Dermis blood vessel endothelial cell (primary cell): ENCODE results near the gene FAM83G. TPM values are rescaled to one million over a fixed set of nuclear protein-coding genes. Genes with fewer than 3 reads are reported as not detected.
"Not testable (repeated sequence)": the region's sequence is repeated elsewhere in the genome, so short reads cannot be mapped to it uniquely, and the experiment has no call there.

Source experiments
- DNase-seq: peaks from one replicate; pipeline ENCODE4 v3.0.0; 2010
- total RNA-seq: library from RNA; depleted of rRNA; stranded (reverse); fragments of >200 nt; gene quantifications from 2 replicates; pipeline ENCODE4 v1.2.3, GENCODE V29; 2014

Gene FAM83G
- total RNA-seq, 1 donor from 2014 or later: 12.9 TPM

DNA sequence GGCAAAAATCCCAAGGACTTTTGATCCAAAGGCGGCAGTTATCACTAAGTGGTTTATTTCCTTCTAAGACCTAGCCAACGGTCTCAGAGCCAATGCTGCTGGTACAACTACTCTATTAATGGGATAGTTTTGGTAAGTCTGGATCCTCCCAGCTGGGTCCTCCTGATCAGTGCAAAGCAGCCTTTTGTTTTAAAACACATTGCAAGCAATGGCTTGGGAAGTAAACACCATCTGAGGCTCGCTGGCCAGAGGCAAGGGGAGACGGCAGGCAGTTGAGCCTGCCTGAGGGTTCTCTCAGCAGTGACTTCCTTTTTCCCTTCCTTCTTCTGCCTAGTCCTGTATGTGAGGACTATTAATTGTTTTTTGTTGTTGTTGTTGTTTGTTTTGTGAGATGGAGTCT, 54.2 kb downstream of the FAM83G start:
- no peak for DNase-seq

DNA sequence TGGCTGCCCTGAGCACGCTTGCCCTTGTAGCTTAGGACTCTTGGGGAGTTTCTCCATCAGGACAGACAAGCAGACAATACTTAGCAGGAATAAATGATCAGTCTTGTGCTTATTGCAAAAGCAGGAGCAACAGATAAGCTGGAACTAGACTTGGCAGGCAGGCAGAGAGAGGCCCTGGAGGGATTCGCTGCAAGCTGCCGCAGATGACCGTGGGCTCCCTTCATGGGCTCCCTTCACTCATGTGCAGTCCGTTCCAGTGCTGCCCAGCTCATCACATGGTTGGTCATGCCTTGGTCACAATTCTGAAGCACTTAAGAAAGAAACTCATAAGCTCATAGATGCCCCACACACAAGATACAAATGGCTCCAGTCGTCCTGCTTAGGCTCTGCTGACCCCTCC, 55.0 kb downstream of the FAM83G start:
- no peak for DNase-seq

DNA sequence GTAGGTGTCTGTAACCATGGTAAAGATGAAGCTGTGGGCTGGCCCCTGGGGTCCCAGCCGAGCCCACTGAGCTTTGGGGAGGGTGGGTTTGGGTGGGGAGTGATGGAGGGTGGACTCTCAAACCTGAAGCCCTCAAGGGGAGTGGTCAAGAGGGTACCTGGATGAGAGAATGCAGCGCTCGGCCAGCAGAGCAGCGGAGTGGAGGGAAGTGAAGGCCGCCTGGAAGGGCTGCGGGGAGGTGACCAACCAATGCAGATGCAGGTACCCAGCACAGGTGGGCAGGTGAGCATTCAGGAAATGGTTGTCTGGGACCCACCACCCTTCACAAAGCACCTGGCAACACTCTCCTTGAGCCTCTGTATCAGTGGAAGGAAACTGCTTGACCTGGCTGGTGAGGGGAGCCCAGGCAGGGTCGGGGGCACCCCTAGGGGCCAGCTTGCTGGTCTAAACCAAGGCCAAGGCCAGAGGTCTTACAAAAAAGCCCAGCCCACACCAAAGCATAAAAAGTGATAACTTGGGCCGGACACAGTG, 56.0 kb downstream of the FAM83G start:
- DNase-seq: no peak

DNA sequence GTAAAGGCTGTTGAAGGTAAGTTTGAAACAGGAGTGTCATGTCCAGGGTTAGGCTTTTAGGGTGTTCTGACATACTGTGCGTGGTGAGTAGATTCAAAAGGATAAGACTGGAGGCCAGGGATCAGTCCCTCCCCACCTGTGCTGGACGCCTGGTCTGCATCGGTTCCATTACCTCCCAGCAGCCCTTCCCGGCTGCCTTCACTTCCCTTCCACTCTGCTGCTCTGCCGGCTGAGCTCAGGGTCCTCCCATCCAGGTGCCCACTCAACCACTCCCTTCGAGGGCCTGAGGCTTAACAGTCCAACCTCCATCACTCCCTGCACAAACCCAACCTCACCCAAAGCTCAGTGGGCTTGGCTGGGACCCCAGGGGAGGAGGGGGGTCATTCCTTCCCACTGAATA, 56.7 kb downstream of the FAM83G start:
- DNase-seq: no peak

DNA sequence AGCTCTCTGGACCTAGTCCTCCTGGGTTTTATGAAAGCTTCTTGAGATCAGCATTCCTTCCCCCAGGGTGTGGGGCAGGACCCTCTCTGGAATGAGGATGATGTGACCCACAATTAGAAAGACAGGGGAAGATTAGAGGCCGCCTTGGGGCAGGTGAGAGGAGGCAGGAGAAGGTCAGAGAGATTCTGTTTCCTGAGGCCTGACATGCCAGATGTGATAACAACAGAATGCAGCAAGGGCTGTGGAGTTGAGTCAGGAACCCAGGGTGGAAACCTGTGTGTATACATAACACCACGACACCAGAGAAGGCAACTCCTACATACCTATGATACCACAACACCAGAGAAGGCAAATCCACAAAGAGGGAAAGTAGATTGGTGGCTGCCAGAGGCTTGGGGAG, 58.0 kb downstream of the FAM83G start:
- DNase-seq: no peak

DNA sequence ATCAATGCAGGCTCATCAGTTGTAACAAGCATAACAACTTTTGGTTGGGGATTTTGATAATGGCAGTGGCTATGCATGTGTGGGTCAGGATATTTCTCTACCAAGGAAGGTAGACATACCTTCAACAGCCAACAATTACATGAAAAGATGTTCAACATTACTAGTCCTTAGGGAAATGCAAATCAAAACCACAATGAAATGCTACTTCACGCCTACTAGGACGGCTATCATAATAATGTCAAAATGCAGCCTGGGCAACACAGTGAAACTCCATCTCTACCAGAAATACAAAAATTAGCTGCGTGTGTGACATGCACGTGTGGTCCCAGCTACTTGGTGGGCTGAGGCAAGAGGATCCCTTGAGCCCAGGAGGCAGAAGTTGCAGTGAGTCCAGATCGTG, 59.9 kb downstream of the FAM83G start:
- no peak for DNase-seq

DNA sequence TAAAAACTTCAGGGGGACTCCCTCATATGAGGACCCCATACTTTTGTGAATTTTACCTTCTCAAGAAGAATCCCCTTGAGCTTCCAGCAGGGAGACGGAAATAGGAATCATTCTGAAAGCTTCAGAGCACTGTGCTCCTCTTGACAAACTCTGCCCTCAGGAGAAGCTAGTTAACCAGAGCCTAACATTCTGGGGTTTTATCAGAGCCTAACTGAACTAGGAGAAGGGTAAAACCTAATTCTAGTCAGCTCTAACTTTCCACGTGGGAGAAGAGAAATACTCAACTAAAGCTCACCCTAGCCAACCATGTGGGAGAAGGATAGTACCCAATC, 65.9 kb downstream of the FAM83G start:
- no peak for DNase-seq

DNA sequence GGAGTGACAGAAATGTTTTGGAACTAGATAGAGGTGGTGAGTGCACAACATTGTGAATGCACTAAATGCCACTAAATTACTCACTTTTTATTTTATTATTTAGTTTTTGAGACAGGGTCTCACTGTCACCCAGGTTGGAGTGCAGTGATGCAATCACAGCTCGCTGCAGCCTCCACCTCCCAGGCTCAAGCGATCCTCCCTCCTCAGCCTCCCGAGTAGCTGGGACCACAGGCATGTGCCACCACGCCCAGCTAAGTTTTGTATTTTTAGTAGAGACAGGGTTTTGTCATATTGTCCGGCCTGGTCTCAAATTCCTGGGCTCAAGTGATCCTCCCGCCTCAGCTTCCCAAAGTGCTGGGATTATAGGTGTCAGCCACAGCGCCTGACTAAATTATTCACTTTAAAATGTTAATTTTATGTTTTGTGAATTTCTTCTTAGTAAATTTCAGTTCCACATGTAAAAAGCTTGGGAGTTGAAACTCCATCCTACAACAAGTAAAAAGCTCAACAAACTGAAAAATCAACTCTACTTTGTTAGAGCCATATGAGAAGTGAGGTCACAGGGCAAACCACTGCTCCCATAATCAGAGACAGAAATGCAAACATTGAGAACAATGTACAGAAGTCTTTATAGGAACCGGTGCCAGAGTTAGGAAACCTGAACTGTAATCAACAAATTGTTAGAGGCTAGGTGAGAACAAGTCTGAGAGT, 66.4 kb downstream of the FAM83G start:
- DNase-seq: no peak

DNA sequence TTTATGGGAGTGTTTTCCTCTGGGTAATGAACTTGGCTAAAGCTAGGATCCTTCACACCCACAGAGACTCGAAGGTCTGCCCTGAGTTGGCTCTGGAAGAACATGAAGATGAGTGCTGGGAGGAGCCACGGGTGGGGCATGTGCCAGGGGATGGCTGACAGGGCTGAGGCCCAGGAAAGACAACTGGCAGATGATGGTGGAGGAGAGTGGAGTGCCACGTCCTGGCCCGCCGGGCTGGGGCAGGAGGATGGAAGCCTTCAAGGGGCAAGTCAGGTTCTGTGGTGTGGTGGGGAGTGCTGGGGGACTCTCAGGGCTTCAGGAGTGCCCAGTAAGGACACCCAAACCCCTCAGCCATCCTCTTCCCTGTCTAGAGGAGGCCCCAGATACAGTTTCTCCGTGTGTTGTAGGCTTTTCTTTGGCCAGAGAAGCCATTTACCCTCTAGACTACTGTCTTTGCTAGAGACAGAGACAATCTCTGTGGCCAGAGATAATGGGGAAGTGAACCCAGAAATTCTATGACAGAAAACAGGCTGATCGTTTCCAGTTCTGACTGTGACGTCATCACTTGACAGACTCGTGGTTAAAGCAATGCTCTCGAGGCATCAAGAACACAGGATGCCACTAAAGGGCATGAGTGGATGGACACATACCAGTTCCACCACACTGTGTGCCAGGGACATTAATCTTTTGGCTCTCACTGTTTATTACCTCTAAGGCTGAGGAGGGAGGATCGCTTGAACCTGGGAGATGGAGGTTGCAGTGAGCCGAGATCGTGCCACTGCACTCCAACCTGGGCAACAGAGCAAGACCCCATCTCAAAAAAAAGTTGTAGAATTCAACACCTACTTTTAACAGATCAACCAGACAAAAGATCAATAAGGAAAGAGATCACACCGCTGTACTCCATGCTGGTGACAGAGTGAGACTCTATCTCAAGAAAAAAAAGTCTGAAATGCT, 71.2 kb downstream of the FAM83G start:
- DNase-seq: no peak

DNA sequence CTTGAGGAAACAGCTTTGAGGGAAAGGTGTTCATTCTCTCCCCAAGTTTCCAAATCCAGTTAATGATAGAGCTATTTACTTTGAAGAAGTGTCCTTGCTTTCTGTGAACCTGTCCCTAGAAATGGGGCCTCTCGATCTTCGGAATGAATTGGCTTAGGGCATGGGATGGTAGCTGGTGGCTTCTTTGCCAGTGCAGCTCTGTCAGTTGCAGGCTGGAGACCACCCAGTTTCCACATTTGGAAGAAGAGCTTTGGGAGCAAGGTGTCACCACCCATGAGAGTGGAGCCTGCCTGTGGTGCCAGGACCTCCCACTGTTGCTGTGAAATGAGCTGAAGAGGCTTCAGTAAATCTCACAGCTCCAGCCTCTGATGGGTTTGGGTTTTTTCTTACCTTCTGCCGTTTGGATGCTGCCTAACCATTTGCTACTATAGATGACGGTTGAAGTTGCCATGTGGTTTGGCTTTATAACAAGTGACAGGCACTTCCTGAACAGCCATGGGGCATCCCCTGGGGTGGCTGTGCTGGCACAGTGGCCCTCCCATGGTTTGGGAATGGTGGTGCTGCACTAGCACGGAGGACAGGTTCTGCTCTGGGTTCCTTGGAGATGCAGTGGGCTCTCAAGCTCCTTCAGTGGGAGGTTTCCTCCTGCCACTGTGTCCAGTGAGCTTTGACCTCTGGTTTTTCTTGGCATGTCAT, 72.1 kb downstream of the FAM83G start:
- no peak for DNase-seq

DNA sequence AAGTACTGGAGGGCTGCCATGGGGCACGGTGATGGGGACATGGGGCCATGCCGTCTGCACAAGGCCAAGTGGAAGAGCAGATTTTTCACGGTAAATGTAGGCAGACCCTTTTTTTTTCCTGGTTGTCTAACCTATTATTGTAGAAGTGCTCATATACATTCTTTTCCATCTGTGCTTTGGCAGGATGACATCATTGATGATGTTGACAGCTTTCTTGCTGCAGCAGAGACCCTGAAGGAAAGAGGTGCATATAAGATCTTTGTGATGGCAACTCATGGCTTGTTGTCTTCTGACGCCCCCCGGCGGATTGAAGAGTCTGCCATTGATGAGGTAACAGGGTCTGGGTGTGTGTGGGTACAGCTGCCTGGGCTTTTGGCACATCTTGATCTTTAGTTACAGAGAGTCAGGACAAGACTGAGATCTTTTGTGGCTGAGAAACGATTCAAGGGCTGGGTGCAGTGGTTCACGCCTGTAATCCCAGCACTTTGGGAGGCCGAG, 75.9 kb downstream of the FAM83G start:
- no peak for DNase-seq

DNA sequence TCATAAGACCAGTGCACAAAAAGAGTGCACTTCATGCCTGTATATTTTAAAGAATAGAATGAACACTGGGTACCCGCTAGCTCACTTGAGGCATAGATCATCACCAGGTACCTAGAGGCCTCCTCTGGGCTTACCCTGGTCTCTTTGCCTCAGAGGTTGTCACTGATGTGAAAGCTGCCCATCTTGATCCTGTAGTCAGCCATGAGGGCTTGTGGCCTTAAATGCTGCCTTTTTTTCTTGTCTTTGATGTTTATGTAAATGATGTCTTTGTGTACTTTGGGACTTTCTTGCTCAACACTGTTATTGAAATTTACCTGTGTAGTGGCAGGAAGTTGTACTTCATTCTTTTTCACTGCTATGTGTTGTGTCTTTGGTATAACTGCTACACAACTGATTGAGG, 79.4 kb downstream of the FAM83G start:
- DNase-seq: no peak

DNA sequence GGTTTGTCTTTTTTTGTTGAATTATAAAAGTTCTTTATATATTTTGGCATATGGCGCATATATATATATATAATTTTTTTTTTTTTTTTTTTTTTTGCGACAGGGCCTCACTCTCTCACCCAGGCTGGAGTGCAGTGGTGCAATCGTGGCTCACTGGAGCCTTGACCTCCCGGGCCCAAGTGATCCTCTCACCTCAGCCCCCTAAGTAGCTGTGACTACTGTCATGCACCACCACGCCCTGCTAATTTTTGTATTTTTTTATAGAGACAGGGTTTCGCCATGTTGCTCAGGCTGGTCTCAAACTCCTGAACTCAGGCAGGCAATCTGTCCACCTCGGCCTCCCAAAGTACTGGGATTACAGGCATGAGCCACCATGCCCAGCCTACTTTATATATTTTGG, 82.0 kb downstream of the FAM83G start:
- not testable (repeated sequence) for DNase-seq

DNA sequence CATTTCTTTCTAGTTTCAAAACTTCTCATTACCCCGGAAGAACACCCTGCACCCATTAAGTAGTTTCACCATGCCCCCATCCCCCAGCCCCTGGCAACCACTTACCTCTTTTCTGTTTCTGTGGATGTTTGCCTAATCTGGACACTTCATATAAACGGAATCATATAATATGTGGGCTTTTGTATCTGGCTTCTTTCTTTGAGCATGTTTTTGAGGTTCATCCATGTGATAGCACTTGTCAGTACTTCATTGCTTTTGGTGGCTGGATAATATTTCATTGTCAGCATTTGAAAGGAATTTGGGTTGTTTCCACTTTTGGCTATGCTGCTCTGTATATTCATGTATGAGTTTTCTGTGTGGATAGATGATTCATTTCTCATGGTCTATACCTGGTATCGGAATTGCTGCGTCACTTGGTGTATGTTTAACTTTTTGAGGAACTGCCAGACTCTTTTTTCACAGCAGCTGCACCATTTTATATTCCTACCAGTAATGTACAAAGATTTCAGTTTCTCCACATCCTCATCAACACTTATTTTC, 82.6 kb downstream of the FAM83G start:
- DNase-seq: no peak

DNA sequence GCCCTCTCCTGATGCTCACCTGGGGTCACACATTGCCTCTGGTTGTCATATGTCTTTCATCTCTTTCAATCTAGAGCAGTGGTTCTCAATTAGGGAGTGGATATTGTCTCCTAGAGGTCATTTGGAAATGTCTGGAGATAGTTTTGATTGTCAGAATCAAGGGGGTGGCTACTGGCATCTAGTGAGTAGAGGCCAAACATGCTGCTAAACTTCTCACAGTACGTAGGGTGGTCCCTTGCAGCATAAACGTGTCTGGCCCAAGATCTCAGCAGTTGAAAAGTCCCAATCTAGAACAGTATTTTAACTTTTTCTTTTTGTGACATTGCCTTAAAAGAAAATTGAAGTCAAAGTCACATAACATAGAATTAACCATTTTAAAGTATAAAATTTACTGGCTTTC, 83.1 kb downstream of the FAM83G start:
- DNase-seq: no peak

DNA sequence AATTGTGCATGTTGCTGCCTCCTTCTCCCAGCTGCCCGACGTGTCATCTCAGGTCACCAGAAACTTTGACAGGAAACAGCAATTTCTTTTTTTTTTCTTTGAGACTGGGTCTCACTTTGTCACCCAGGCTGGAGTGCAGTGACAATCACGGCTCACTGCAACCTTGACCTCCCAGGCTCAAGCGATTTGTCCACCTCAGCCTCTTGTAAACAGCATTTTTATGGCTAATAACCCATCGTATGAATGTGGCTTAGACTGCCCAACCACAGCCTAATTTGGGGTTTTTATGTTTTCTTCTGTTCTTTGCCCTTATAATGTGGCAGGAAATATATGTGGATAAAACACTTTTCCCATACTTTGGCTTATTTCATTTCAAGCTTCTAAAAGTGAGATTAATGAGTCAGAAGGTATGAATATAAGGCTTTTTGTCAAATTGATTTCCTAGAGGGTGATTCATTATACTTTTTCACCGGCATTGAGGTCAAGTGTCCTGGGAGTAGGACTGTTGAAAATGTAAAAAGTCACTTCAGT, 83.6 kb downstream of the FAM83G start:
- DNase-seq: peak; percentile 54

DNA sequence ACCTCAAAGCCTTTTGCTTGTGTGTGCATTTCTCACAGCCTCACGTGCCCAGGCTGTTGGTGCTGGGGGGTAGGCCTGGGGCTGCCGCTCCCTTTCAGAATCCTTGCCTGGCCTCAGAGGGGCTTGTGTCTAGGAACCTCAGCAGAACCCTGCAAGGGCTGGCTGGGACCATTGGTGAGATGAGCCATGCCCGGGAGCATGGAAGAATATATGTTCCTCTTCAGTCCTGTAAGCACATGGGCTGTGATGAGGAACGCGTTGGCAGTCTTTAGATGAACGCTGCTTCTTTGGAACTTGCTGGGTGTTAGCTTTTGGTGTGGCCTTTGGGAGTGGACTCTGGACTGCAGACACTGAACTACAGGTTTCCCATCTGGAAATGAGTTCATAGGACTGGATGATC, 84.6 kb downstream of the FAM83G start:
- DNase-seq: no peak

Other genes starting within 250 kb of the FAM83G start
- 44.9 and 65.5 TPM in 2 replicates for gene TVP23B, start 223.6 kb downstream of the FAM83G start, total RNA-seq
- gene PRPSAP2, start 146.6 kb downstream of the FAM83G start, total RNA-seq: 50.4 and 51.9 TPM in 2 replicates
- not detected in 2 replicates for gene SLC5A10, start 52.6 kb downstream of the FAM83G start, total RNA-seq
- 102 and 150 TPM in 2 replicates for gene GRAP, start 42.2 kb upstream of the FAM83G start, total RNA-seq
- gene GRAPL, start 122.8 kb upstream of the FAM83G start, total RNA-seq: 17.2 and 36.1 TPM in 2 replicates
- 31.1 and 34.2 TPM in 2 replicates for gene EPN2, start 232.6 kb upstream of the FAM83G start, total RNA-seq